GM19351 (cell line): ENCODE data around the gene SLC38A2.

Source experiments
- ATAC-seq: cut with Tn5 transposase; IDR thresholded peaks from one replicate; pipeline ENCODE4 v1.9.1; 2021; ENCODE audit warnings: mild to moderate bottlenecking, moderate library complexity; ENCODE audit not compliant: unreplicated experiment

Gene SLC38A2

GRCh38 chr12:46396826-46397225, 24.3 kb upstream of the SLC38A2 start:
- ATAC-seq, result no peak

- no peak for ATAC-seq
Measured at GRCh38 chr12:46395388-46395787, 22.8 kb upstream of the SLC38A2 start.

GRCh38 chr12:46391630-46392029, 19.1 kb upstream of the SLC38A2 start:
- no peak for ATAC-seq

- no peak for ATAC-seq
Measured at GRCh38 chr12:46390881-46391280, 18.3 kb upstream of the SLC38A2 start.

- ATAC-seq, result no peak
Measured at GRCh38 chr12:46390304-46390703, 17.7 kb upstream of the SLC38A2 start.

- no peak for ATAC-seq
Measured at GRCh38 chr12:46389031-46389616, 16.6 kb upstream of the SLC38A2 start.

- ATAC-seq, result peak; percentile 68
Measured at GRCh38 chr12:46388427-46389021, 16.0 kb upstream of the SLC38A2 start.

GRCh38 chr12:46387670-46388069, 15.1 kb upstream of the SLC38A2 start:
- no peak for ATAC-seq

- ATAC-seq, result peak; percentile 28
Measured at GRCh38 chr12:46386877-46387629, 14.5 kb upstream of the SLC38A2 start.

- ATAC-seq, result no peak
Measured at GRCh38 chr12:46386360-46386867, 13.8 kb upstream of the SLC38A2 start.

GRCh38 chr12:46385438-46385837, 12.9 kb upstream of the SLC38A2 start:
- ATAC-seq, result no peak

GRCh38 chr12:46384451-46385309, 12.1 kb upstream of the SLC38A2 start:
- no peak for ATAC-seq

- ATAC-seq, result peak; percentile 40
Measured at GRCh38 chr12:46383654-46384450, 11.3 kb upstream of the SLC38A2 start.

- ATAC-seq, result peak; percentile 62
Measured at GRCh38 chr12:46382964-46383653, 10.5 kb upstream of the SLC38A2 start.

GRCh38 chr12:46382408-46382963, 9.9 kb upstream of the SLC38A2 start:
- no peak for ATAC-seq

GRCh38 chr12:46380881-46381280, 8.3 kb upstream of the SLC38A2 start:
- no peak for ATAC-seq

- no peak for ATAC-seq
Measured at GRCh38 chr12:46380022-46380796, 7.6 kb upstream of the SLC38A2 start.

GRCh38 chr12:46379352-46379751, 6.8 kb upstream of the SLC38A2 start:
- ATAC-seq, result no peak

GRCh38 chr12:46378530-46378929, 6.0 kb upstream of the SLC38A2 start:
- no peak for ATAC-seq
